ENCODE data around the gene GPATCH2.
"Not testable (repeated sequence)": the region's sequence is repeated elsewhere in the genome, so short reads cannot be mapped to it uniquely, and the experiment has no call there.

Gene GPATCH2

DNA sequence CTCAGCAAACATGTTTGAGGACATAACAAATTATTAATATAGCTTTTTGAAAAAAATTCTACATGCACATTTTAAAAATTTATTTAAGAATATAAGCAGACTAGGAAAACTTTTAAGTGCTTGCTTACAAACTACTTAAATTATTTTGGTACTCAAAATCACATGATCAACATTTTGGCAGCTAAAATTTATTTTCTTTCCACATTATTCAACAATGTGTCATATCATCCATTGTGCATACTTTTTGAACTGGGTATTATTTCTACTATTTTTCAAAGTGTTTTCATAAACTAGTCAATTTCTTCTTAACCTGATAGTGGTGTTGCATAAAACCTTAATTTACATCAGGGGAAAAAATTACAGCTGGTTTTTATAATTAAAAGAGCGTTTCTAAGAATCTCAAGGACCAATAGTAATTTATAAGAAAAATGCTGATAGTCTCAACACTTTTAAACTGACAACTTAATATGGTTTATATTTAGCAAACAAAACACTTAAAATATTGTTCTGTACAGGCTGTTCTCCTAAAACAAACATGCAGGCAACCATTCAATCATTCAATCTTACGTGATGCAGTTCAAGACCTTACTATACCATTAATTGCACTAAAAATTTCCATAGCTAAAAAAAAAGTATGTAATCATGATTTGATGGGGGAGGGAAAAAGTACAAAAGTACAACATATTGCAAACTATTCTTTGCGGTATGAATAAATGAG lies 105.0 kb downstream of the GPATCH2 start:
- peak; percentile 21 for DNase-seq (ENCODE audit: low read depth)

DNA sequence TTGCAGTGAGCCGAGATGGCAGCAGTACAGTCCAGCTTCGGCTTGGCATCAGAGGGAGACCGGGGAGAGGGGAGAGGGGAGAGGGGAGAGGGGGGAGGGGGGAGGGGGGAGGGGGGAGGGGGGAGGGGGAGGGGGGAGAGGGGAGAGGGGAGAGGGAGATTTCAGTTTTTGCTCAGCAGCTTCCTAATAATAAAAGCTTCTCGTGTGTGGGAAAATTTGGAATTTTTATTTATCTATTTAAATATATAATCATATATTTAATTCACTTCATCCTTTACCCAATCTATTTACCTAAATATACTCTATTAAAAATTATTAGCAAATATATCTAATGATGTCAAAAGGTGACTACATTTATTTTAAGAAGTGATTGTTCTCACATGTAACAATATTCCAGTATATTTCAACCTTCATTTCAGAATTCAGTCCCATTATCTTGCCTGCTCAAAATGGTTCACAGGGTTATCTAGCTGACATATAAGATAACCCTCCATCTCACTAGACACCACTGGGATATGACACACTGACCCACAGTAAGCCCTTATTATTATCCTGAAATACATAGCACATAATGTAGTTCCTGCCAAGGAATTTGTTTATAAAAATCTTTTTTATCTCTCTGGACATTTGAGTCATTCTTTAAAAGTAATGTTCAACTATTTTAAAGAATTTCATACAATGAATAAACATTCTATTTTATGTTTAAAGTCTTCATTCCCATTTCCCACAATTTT lies 105.9 kb downstream of the GPATCH2 start:
- peak; percentile 2 for DNase-seq (ENCODE audit: low read depth)

GRCh38 chr1:217523921-217524320 lies 107.0 kb downstream of the GPATCH2 start:
- DNase-seq (ENCODE audit: low read depth), result not testable (repeated sequence)

GRCh38 chr1:217522277-217522676 lies 108.6 kb downstream of the GPATCH2 start:
- no peak for DNase-seq (ENCODE audit: low read depth)

GRCh38 chr1:217521317-217521716 lies 109.6 kb downstream of the GPATCH2 start:
- DNase-seq (ENCODE audit: low read depth), result no peak

DNA sequence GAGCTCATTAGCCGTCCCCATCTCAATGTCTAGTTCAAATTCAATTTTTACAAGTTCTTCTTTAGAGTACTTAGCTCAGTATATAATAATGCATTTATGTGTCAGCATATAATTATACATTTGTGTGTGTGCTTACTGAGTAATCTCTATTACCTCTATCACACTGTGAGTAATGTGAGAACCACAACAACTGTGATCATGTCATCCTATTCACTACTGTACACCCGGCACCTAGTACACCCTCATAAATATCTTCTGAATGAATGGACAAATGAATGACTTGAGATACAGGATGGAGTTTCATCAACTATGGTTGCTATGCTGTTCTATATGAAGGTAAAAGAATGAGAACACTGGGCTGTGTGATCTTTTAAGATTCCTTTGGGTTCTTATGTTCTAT lies 124.0 kb downstream of the GPATCH2 start:
- DNase-seq (ENCODE audit: low read depth), result no peak

DNA sequence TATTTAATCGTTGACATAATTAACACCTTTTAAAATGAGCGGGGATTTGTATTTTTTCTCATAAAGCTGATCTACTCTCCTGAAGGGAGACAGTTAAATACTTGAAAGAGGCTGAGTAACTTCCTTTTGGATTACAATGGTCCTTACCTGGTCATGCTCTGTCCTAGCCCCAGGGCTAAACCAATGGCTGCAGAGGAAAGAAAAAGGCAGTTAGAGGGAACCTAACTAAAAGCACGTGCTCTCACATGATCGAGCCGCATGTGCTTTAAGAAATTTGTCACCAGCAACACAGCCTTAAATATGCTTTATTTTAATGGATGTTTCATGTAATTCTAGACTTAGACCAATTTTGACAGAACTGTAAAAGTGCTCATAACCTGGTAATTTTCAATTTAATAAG lies 132.7 kb downstream of the GPATCH2 start:
- no peak for DNase-seq (ENCODE audit: low read depth)

GRCh38 chr1:217495249-217495648 lies 135.6 kb downstream of the GPATCH2 start:
- no peak for DNase-seq (ENCODE audit: low read depth)

GRCh38 chr1:217494767-217495166 lies 136.1 kb downstream of the GPATCH2 start:
- no peak for DNase-seq (ENCODE audit: low read depth)

DNA sequence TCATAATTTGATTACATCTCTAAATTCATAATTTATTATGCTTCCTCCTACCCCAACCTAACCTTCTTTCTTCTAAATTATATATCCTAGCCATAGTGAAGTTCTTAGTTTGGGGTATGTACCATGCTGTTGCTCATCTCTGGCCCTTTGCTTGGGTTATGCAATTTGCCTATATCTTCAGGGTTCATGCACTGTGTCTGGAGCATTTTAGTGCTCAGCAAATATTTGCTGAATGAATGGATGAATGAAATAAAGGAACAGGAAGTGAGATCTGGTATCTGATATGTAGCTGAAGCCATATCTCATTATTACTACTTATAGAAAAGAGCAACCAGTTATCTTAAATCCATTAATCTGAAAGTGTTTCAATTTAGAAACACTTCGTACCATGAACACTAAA lies 137.6 kb downstream of the GPATCH2 start:
- DNase-seq (ENCODE audit: low read depth), result no peak

GRCh38 chr1:217484871-217485270 lies 146.0 kb downstream of the GPATCH2 start:
- no peak for DNase-seq (ENCODE audit: low read depth)

GRCh38 chr1:217482356-217483102 lies 148.4 kb downstream of the GPATCH2 start:
- peak; percentile 72 for DNase-seq (ENCODE audit: low read depth)

DNA sequence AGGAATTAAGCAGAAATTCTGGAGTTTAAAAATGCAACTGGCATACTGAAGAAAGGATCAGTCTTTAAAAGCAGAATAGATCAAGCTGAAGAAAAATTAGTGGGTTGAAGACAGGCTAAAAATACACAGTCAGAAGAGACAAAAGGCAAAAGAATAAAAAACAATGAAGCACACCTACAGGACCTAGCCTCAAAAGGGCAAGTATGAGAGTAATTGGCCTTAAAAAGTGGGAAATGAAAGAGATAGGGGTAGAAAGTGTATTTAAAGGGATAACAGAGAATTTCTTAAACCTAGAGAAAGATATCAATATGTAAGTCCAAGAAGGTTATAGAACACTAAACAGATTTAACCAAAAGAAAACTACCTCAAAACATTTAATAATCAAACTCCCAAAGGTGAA lies 152.4 kb downstream of the GPATCH2 start:
- no peak for DNase-seq (ENCODE audit: low read depth)

DNA sequence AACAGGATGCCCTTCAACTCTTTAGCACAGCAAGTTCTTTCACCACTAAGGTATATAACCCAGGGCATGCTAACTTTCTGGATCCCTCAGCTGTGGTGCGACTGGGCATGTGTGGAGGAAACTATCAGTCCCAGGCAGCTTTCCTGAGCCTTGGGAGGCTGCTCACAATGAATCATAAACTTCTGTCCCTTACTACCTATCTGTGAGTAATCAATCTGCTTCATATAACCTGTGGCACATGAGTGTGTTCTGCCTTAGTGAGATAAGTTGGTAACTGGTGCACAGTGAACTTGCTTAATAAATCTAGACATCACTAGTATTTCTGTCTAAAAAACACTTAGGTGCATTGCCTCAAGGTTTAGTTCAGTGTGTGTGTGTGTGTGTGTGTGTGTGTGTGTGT lies 158.0 kb downstream of the GPATCH2 start:
- no peak for DNase-seq (ENCODE audit: low read depth)

GRCh38 chr1:217471403-217471802 lies 159.5 kb downstream of the GPATCH2 start:
- DNase-seq (ENCODE audit: low read depth), result no peak

DNA sequence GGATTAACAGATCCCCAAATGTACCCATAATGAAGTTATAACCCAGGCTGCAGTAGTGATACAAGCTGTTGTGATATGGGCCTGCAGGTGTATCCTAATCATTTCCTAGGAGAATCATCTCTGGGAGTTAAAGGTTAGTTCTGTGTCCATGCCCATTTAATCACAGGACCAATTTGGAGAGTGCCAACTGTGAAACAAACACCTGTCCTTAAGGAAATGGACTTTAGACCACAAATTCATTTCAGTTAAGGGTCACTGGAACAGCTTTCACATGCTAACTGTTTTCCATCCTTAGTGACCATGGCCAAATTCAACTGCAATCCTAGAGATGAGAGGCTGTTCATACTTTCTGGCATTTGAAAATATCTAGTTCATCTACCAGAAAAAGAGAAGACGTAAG lies 160.9 kb downstream of the GPATCH2 start:
- DNase-seq (ENCODE audit: low read depth), result no peak

- DNase-seq (ENCODE audit: low read depth), result no peak
Observed at GRCh38 chr1:217465102-217465501, 165.8 kb downstream of the GPATCH2 start.

- no peak for DNase-seq (ENCODE audit: low read depth)
Observed at GRCh38 chr1:217462666-217463065, 168.2 kb downstream of the GPATCH2 start.

GRCh38 chr1:217462159-217462558 lies 168.7 kb downstream of the GPATCH2 start:
- no peak for DNase-seq (ENCODE audit: low read depth)

GRCh38 chr1:217457016-217457415 lies 173.9 kb downstream of the GPATCH2 start:
- no peak for DNase-seq (ENCODE audit: low read depth)

GRCh38 chr1:217456261-217456660 lies 174.6 kb downstream of the GPATCH2 start:
- no peak for DNase-seq (ENCODE audit: low read depth)

GRCh38 chr1:217453816-217454215 lies 177.1 kb downstream of the GPATCH2 start:
- DNase-seq (ENCODE audit: low read depth), result no peak

DNA sequence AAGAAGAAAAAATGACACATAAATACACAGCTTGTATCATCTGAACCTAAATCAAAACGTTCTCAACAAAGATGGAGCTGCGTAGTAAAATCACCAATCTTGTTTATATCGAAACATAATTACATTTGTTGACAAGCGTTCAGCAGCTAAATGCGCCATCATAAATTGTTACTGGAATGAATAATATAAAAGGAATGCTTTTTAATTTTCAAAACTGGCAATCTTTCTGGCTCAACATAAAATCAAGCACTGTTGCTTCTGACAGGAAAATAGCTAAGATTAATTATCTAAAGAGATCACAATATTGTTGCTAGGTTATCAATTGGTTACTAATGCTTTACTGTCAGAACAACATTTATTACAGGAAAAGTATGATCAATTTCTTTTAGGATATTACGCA lies 181.5 kb downstream of the GPATCH2 start:
- DNase-seq (ENCODE audit: low read depth), result no peak

Data from stromal cell of bone marrow (primary cell).